Measurements from ENCODE around the gene AGBL4.
A peak's percentile ranks its signal among the peaks of the same experiment; 100 is the strongest.

Gene AGBL4

DNA sequence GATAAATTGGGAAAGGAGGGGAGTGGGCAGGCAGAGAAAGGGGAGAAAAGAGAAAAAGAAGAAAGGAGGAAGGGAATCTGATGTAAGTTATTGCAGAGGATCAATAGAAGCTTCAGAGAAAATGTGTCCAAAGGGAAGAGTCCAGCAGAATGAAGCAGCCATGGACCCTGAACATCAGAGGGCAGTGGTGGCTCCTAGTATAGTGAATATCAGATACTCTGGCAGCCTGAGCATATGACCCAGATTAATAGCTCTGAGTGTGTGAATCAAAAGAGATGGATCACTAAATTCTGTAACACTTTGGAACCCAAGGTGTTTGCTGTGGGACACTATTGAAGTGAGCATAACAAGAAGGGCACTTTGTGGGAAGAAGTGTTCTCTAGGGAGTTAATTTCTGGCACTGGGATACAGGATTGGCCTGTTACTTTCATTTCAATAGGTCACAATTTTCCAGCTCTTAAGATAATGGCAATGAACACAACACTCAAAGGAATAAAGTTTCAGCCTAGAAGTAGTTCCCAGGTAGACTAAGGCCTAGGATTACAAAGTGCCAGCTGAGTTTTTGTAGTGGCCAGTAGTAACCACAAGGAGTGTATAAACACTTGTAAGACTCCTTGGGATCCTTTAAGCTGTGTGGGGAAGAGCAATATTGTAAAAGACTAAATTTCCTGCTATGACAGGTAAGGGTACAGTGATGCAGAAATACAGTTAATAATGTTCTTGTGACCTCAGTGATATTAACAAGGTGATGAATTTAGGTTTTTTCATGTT lies 1082.6 kb downstream of the AGBL4 start:
- no peak for DNase-seq (ENCODE audit: low read depth)

DNA sequence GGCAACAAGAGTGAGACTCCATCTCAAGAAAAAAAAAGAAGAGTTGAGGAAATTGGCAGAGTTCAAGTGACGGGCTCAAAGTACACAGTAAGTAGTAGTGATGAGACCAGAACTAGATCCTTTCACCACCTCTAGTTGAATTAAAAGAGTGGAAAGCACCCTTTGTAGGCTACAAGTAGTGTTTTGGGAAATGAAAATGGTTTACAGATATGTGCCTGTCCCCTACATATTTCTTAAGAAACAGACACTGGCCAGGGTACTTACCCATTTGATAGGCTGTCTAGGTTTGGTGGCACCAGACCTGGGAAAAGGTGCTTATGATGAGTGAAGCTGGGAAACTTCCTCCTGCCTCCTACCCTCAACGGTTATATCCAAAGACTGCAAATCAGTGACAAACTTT lies 1083.4 kb downstream of the AGBL4 start:
- DNase-seq (ENCODE audit: low read depth), result no peak

DNA sequence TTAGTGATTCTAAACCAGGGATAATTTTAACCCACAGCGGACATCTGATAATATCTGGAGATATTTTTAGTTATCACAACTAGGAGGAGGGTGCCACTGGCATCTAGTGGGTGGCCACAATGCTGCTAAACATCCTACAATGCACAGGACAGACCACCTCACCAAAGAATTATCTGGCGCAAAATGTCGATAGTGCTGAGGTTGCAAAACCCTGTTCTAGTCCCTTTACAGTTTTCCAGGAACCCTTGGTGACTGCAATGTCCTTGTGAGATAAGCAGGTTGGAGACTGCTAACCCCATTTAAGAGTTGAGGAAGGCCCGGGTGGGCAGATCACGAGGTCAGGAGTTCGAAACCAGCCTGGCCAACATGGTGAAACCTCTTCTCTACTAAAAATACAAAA lies 1083.9 kb downstream of the AGBL4 start:
- no peak for DNase-seq (ENCODE audit: low read depth)

DNA sequence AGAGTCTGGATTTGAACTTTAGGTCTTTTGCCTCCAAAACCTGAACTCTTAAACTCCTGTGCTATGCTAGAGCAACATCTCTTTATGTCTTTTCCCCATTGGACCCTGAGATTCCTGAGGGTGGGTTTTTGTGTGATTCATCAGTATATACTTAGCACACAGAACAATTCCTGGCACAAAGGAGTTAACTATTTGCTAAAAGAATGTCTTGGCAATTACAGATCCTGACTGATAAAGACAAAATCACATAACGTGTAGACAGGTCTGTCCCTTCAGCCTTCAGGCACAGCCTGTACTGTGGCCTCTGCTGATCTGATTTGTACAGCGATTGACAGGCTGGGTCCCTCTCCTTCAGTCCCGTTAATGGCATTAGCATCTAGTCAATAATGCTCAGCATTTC lies 1084.7 kb downstream of the AGBL4 start:
- DNase-seq (ENCODE audit: low read depth), result no peak

DNA sequence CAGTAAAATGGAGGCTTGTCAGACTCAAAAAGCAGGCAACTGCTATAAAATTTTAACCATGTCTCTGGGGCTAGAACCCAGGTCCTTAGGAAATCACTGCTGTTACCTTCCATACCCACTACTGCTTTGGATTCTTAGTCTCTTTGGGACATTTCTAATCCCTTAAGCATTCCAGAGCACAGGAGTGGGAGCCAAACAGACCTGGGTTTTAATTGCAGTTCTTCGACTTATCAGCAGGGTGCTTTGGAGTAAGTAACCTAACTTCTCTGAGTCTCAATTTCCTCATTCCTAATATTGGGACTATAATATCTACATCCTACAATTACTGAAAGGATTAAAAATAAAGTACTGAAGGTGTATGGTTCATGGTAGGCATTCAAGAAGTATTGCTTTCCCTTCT lies 1086.0 kb downstream of the AGBL4 start:
- DNase-seq (ENCODE audit: low read depth), result no peak

DNA sequence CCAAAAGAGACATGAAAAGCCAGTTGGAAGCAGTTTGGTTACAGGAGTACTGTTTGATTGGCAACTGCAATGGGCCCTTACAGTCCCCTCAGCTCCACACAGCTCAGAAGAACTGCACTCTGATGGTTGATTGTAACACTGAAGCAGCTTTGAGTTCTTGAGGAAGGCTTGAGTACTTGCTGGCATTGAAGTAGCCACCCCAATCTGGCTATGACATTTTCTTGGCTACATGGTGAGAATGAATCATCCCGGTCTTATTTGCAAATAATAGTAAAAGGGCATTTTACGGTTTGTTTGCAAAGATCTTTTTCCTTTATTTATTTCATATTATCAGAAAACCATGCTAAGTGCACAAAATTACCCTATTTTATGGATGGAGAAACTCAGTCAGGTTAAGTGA lies 1087.3 kb downstream of the AGBL4 start:
- no peak for DNase-seq (ENCODE audit: low read depth)

DNA sequence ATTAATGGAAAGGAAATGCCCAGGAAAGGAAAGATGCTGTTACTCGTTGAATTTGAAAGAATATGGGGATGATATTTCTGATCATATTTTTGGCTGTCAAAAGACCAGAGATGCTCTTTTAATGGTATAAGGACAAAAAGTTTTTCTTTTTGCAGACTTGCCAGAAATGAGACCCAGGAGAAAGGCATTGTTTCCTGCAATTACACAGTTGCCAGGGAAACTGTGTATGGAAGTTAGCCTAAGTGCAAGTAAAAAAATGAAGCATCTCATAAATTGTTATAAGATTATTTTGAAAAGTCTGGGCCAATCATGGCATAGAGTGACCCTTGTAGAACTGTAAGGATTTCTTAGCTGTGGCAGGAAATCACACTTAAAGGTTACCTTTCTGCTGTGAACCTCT lies 1091.4 kb downstream of the AGBL4 start:
- no peak for DNase-seq (ENCODE audit: low read depth)

DNA sequence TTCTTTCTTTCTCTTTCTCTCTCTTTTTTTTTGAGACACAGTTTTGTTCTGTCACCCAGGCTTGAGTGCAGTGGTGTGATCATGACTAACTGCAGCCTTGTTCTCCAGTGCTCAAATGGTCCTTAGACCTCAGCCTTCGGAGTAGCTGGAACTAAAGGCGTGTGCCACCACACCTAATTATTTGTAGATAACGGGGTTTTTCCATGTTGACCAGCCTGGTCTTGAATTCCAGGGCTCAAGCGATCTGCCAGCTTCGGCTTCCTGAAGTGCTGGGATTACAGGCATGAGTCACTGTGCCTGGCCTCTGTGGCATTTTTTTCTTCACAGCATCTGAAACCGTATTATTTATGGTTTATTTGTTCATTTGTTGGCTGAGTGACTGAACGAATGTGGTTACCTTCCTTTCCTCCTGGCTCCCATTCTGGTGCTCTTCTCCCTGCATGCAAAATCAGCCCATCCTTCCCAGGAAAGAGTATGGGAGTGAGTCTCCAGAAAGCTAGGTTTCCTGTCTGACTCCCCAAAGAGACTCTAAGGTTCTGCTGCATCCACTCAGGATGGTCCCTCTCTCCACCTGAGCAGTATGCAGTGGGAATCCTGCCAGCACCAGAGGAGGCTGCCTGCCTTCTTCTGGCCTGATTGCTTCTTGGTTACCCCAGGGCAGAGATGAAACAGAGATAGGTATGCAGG lies 1092.1 kb downstream of the AGBL4 start:
- DNase-seq (ENCODE audit: low read depth), result no peak

DNA sequence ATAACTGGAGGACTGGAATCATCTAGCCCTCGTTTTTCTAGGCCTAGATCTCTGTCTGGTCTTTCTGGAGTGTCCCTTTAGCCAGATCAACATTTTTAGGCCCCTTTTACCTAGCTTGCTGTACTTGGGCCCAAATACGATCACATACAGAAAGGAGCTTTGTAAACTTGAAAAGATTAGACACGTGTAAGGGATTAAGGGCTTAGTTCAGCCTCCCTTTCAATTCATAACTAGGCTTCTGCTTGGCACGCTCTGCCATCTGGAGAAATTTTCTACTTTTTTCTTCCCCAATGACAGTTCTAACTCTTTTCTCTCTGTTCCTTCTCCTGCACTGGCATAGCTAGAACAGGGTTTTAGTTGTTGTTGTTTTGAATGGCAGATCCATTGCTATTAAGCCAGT lies 1093.7 kb downstream of the AGBL4 start:
- no peak for DNase-seq (ENCODE audit: low read depth)

DNA sequence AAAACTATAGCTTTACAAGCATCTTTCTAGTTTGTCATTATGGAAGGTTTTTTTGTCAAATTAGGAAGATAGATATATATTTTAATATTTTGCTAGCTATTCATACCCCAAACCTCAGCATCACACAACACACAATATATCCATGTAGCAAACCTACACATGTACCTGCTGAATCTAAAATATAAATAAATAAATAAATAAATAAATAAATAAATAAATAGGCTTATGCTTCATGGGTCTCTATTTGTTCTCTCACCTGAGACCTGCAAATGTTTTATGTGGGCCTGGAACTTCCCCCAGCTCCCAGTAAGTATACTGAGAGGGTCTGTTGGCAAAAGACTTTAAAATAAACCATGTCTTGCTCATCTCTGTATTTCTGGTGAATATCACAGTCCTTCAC lies 1099.7 kb downstream of the AGBL4 start:
- DNase-seq (ENCODE audit: low read depth), result no peak

DNA sequence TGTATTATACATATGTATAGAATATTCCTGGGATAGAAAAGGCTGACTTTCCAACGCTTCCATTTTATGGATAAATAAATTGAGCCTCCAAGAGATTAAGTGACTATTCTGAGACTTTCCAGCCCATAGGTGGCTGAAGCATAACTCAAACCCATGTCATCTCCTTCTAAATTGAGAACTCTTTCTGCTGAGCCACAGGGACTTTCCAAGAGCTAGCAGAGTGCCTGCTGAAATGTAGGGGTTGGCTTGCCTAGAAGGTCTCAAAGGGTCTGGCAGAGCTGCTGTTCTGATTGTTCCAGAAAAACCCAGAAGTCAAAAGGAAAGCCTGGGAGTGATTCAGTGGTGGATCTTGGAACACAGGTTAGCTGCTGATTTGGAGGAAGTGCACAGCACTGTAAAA lies 1100.6 kb downstream of the AGBL4 start:
- no peak for DNase-seq (ENCODE audit: low read depth)

DNA sequence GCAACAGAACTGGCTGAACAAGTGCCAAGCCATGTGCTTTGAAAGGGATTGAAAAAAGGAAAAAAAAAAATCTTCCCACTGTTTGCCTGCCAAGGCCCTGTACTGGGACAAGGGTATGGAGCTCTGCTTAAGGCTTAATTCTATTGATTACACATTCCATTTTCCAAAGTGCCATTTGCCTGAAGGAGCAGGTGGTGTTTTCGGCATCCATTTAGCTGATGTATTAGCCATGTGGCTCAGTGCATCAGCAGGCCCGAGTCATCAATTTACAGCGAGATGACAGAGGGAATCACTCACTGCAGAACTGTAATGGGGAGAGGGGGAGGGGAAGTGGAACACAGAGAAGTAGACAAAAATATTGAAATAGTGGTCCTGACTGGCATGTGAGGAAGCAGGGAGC lies 1102.9 kb downstream of the AGBL4 start:
- no peak for DNase-seq (ENCODE audit: low read depth)

DNA sequence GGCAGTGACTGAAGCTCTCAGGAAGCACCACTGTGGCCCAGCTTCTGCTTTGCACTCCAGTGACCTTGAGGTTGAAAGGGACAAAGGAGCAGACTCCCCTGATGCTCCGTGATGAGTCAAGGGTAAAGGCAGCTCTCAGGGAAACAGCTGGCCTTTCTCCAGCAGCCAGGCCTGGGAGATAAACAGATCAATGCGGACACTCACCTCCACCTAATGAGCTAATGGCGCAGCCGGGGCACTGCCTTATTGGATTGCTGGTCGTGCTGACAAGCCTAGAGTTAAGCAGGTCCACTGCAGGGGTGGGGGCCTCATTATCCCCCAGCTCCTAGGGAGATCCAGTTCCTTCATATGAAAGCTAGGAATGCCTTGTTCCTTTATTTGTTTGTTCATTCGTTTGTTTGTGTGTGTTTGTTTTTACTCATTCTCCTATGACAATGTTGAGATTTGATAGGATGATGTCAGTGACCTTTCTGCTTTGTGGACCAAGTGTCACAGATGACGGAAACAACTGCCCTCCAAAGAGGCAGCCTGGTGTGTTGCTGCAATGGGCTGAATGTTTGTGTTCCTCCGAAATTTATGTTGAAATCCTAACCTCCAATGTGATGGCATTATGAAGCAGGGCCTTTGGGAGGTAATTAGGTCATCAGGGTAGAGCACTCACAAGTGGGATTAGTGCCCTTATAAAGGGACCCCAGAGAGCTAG lies 1105.7 kb downstream of the AGBL4 start:
- DNase-seq (ENCODE audit: low read depth), result no peak

DNA sequence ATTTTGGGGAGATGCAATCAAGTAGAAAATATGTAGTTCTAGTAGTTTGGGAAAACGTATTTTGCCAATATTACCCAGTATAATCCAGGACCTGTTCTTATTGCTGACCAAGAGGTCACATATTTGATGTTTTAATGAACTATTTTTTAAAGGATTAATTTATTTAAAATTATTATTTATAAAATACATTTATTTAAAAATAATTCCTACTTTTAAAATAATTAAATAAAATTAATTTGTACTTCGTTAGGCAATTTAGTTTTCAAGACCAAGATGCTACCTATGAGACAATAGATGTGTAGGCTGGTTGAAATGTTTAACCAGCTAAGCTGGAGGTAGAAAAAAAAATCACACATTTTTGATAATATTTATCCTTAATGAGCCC lies 1106.7 kb downstream of the AGBL4 start:
- no peak for DNase-seq (ENCODE audit: low read depth)

DNA sequence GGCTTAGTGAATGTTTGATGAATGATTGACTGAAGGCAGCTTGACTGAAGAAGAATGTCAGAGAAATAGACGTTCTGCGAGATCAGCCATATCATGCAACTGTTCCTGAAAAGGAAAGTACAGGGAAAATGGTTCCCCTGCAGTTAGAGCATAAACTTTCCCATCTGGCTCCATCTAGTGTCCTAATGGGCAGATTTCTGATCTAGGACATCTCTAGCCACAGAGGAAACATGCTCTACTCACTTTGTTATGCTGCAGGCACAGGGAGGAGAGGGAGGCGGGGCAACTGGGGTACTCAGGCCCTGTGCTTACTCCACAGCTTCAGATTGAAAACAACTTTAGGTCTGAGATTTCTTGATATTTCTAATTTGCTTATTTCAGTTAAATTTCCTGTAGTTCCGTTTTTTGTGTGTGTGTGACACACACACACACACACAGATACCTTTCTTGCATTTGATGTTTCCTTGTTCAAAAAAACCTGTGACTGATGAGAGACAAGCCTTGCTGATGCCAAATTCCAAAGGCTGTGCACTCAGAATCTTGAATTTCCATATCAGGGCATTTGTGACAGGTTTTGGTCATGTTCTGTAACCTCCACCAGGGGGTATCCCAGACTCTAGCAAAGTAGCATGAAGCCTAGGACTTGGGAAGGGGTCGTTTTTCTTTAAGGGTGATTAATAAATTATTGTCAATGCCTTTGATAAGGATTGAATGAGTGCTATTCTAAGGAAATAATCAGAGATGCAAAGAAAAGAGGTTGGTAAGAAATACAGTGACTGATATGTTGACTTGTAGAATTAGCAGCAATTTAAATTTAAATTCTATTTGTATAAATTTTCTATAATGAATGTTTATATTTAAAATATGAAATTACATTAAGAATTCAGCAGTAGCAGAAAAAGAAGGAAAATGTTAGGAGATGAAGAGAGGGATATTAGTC lies 1107.4 kb downstream of the AGBL4 start:
- peak; percentile 45 for DNase-seq (ENCODE audit: low read depth)

DNA sequence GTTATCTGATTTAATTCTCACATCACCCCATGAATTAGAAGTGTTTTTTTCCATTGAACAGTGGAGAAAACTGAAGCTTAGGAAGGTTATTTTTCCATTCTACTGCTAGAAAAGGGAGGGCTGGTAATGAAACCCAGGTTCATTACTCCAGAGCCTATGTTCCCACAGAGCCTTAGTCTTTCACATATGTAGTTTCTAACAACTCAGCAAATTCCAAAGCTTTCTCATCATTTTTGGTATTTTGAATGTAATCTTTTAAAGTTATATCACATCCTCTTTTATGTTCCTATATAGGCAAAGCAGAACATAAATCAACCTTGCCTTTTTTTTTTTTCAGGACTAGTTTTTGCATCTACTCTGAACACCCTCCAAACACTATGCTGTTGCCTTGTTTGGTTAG lies 1115.1 kb downstream of the AGBL4 start:
- no peak for DNase-seq (ENCODE audit: low read depth)

DNA sequence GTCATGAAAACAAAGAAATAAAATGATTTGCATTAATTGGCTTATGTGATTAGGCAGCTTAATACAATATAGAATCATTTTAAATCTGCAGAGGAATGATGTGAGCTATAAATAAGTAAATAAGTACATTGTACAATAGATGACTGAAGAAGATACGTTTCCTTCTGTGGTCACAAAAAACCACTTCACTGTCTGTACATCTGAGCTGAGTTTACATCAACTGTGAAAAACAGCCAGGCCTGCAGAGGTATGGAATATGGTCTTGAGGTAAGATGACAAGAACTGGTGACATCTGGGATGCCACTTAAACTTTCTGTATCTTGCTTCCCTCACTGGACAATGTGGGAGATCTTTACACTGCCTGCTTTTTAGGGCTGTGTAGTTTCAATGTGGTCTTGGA lies 1117.0 kb downstream of the AGBL4 start:
- no peak for DNase-seq (ENCODE audit: low read depth)

DNA sequence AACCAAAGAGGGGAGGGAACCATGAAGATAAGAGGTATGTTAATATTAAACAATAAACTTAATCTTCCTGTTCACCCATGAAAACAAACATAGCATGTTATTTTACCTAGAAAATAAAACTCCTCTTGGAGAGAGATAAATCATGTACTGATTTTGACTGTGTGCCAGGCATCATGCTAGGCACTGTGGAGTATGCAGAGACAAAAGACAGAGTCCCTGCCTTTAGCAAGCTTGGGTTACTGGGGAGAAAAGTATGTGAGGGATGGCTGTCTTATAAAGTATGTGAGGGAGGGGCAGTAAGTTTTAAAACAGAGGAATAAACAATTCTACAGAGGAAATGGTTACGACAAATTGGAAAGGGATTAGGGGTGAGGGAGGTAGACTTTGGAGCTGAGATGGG lies 1117.6 kb downstream of the AGBL4 start:
- DNase-seq (ENCODE audit: low read depth), result no peak

DNA sequence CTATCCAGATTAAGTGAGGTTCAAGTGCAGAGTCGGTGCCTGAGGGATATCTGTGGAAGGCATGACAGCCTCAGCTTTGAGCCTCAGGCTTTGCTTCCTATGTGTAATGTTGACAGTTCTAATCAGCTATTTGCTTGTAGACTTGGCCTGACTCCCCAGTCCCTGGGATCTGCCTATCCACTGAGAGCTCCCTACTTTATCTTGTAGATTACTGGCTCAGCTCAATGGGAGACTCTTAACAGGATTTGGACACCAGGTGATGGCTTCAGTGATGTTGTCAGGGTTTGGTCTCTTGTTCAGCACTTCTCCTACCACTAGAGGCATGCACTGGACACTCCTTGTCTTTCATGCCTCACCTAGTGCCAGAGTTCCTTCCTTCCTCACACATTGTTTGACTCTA lies 1120.5 kb downstream of the AGBL4 start:
- DNase-seq (ENCODE audit: low read depth), result no peak

DNA sequence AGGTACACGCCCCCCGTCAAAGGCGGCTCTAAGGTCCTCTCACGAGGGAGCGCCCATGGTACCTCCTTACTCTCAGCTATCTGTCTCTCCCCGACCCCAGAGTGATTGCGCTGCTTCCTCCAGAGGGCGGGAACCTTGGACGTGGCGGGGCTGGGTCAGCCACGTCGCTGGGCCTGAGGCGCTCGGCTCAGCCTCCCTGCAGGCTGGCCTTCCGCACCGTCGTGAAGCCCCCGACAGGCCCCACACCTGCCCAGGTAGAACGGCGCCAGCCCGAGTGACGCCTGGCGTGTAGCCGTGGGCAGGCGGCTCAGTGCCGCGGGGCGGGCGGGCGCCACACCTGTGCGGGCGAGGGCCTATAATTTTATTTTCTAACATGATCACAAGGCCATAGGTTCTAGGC lies 1124.9 kb downstream of the AGBL4 start:
- DNase-seq (ENCODE audit: low read depth), result no peak

DNA sequence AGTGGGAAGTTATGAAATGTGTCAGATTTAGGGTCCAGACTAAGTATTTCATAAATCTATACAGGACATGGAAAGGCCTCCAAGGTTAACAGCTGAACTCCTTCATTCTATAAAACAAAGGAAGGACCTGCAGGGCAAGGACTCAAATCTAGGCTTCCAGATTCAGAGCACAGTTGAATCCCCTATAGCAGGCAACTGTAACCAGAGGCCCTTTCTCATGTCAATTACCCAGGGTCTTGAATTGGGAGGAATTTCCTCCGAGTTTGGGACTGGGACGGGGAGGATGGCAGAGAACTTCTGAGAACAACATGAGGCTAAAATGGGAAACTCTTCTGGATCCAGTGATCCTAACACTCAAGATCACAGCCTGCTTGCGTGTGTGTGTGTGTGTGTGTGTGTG lies 1134.1 kb downstream of the AGBL4 start:
- no peak for DNase-seq (ENCODE audit: low read depth)

DNA sequence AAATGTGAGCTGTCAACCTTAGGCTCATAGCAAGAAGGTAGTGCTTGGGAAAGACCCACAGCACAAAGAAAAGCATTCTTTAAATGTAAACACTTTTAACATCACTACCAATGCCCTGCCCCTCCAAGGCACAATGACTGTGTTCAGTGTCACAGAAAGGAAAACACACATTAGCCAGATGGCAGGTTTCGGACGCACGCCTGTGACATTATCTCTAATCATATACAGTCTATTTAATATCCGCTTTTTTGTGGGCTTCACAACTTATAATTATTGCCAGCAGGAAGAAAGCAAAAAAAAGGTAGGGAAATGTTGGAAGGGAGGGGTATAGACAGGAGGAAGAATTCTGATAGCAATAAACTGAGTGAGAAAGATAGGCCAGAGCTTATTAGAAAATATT lies 1134.7 kb downstream of the AGBL4 start:
- no peak for DNase-seq (ENCODE audit: low read depth)
